AG04450 (cell line): ENCODE results near the gene EBPL. TPM values are rescaled to one million over a fixed set of nuclear protein-coding genes. Genes with fewer than 3 reads are reported as not detected.

Experiments
- CTCF ChIA-PET: fragments of 300-600, 350-600 bp; formaldehyde crosslinking; extraction: SDS; loops from one replicate; lab custom pipeline; 2022; ENCODE audit warnings: antibody characterized with exemption, inconsistent platforms; lab: Charles Lee
- POLR2A ChIA-PET: fragments of 350-600 bp; formaldehyde crosslinking; extraction: SDS; loops from one replicate; lab custom pipeline; 2021; ENCODE audit warnings: antibody characterized with exemption, inconsistent platforms; lab: Yijun Ruan, JAX
- DNase-seq: peaks from one replicate; pipeline ENCODE4 v3.0.0-alpha.2; 2011; ENCODE audit warnings: low read depth, low spot score
- H3K27ac ChIP-seq: one replicate; pipeline ENCODE4 v1.5.1; 2012; ENCODE audit warnings: low read depth, low read length, control low read depth
- H3K27me3 ChIP-seq: one replicate; pipeline ENCODE4 v1.6.0; 2012; ENCODE audit warnings: low read length; ENCODE audit not compliant: control insufficient read depth, insufficient read depth
- H3K4me3 ChIP-seq: 2 replicates; pipeline ENCODE4 v1.5.1; 2011; ENCODE audit warnings: mild to moderate bottlenecking, low read depth, low read length, control low read depth
- H3K9me3 ChIP-seq: 2 replicates; pipeline ENCODE4 v1.5.1; 2012; ENCODE audit warnings: low read length; ENCODE audit not compliant: control insufficient read depth, insufficient read depth
- polyA plus RNA-seq: library from polyadenylated mRNA; depleted of rRNA; stranded (reverse); fragments of >200 nt; gene quantifications from 2 replicates; pipeline ENCODE4 v1.2.3, GENCODE V29; 2011
- TF ChIP-seq, protein P1 (sequence below): IDR thresholded peaks from 2 replicates; pipeline ENCODE4 v1.5.1; 2011; ENCODE audit warnings: low read depth, low read length, control low read depth, inconsistent platforms

The EBPL gene
- polyA plus RNA-seq, 1 experiment = 131 TPM

DNA sequence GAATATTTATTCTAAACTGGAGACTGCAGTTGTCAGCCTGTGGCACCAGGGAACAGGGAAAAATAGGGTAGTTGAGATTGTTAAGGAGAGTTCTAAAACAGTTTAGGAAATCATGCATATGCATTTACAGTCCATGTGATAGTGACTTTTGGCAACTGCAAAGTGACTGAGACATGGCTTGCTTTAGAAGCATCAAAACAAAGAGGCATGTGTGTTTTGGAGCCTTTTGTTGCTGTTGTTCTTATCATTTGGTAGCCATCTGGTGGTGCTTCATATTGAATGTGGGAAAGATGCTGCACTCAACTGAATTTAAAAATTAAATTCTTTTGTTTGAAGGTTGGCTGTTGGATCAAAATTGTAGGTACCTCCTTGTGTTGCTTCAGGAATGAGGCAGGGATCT is 10.2 kb upstream of the EBPL start:
- H3K27me3 ChIP-seq = no peaks in the 10 kb centered on the region
- no peak overlapping the region for H3K27ac ChIP-seq
- no peak overlapping the region for H3K4me3 ChIP-seq
- no peaks in the 10 kb centered on the region for H3K9me3 ChIP-seq
- ChIA-PET CTCF (no interaction called here), POLR2A (no interaction called here)
- no peak for DNase-seq
- TF ChIP-seq, protein P1, sequence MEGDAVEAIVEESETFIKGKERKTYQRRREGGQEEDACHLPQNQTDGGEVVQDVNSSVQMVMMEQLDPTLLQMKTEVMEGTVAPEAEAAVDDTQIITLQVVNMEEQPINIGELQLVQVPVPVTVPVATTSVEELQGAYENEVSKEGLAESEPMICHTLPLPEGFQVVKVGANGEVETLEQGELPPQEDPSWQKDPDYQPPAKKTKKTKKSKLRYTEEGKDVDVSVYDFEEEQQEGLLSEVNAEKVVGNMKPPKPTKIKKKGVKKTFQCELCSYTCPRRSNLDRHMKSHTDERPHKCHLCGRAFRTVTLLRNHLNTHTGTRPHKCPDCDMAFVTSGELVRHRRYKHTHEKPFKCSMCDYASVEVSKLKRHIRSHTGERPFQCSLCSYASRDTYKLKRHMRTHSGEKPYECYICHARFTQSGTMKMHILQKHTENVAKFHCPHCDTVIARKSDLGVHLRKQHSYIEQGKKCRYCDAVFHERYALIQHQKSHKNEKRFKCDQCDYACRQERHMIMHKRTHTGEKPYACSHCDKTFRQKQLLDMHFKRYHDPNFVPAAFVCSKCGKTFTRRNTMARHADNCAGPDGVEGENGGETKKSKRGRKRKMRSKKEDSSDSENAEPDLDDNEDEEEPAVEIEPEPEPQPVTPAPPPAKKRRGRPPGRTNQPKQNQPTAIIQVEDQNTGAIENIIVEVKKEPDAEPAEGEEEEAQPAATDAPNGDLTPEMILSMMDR = no peak

DNA sequence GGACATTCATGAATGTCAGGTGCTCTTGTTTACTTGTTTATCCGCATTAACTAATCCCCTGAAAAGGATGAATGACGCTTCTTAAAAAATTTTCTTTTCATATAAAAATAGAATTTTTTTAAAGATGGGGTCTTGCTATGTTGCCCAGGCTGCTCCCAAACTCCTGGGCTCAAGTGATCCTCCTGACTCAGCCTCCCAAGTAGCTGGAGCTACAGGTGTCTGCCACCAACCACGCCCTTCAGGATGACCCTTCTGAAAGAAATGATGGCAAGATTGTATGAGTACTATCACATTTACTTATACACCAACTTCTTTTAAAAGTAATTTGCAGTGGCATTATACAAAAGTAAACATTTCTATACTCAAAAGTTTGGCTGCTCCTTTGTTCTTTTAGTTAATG is 6.2 kb upstream of the EBPL start:
- Histone ChIP-seq H3K27me3 (no peaks in the 10 kb centered on the region), H3K9me3 (no peaks in the 10 kb centered on the region), H3K4me3 (no peak overlapping the region), H3K27ac (no peak overlapping the region)
- ChIA-PET CTCF (no interaction called here), POLR2A (no interaction called here)
- TF ChIP-seq, protein P1 = no peak
- DNase-seq = no peak

DNA sequence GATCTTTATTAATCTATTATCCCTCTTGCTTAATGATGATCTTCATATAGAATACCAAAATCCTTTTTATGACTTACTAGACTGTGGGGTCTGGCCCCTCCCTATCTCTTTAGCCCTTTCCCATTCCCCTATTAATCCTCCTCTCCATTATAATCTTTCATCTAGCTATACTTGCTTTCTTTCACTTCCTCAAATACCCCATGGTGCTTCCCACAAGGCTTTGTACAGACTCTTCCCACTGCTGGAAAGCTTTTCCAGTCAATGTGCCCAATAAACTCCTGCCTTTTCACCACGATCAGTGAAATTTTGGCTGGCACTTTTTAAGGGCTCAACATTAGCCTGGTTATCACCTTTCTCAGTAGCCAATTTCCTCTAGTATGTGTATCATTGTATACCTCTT is 3.2 kb upstream of the EBPL start:
- ChIA-PET CTCF (no interaction called here), POLR2A (no interaction called here)
- no peaks in the 10 kb centered on the region for H3K27me3 ChIP-seq
- no peak overlapping the region for H3K27ac ChIP-seq
- DNase-seq = no peak
- no peaks in the 10 kb centered on the region for H3K9me3 ChIP-seq
- no peak overlapping the region for H3K4me3 ChIP-seq
- TF ChIP-seq, protein P1 = no peak

DNA sequence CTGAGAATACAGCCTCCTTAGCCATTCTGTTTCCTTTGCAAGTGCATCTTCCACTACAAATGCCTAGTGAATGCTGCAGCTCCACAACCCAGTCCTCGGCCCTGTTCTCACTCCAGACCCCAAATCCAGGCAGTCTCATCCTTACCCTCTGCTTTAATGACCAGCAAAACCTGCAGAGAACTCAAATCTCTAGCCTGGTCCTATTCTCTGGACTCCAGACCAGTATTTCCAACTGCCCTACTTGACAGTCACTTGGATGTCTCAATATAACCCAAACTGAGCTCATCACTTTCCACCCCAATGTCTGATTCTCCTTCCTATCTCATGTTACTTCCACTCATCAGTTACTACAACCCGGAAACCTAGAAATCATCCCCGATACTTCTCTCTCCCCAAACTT is 2.6 kb upstream of the EBPL start:
- ChIA-PET POLR2A (no interaction called here), CTCF (no interaction called here)
- Histone ChIP-seq H3K4me3 (no peak overlapping the region), H3K9me3 (no peaks in the 10 kb centered on the region), H3K27me3 (no peaks in the 10 kb centered on the region), H3K27ac (no peak overlapping the region)
- TF ChIP-seq, protein P1 = no peak
- DNase-seq = no peak

DNA sequence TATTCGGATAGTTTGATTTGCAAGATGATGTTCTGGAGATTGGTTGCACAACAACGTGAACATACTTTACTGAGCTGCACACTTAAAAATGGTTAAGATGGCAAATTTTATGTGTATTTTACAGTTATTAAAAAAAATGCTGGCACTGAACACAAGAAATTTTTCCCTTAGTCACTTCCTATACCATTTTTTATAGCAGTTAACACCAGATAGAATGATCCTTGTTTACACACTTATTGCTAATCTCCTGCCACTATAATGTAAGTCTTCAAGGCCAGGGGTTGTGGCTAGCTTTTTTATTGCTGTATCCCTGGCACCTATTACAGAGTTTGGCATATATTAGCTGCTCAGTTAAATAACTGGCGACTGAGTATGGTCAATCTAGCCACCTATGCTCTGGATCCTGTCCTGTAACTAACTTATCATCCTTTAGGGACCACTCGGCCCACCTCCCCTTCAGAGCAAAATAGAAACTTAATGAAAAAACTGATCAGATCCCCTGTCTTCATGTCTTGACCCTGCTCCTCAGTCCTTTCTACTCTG is 2.0 kb upstream of the EBPL start:
- H3K9me3 ChIP-seq = no peaks in the 10 kb centered on the region
- no peak overlapping the region for H3K27ac ChIP-seq
- DNase-seq = no peak
- no peaks in the 10 kb centered on the region for H3K27me3 ChIP-seq
- TF ChIP-seq, protein P1 = no peak
- H3K4me3 ChIP-seq = no peak overlapping the region
- POLR2A ChIA-PET = interaction anchor here (0.6 kb wide), 1 partner anchor 1751 kb away, joined by 3 read pairs; no protein-coding TSS in a partner anchor
- CTCF ChIA-PET = no interaction called here
